ELF-1 (cell line): ENCODE results near the gene TBC1D1.
A peak's percentile ranks its signal among the peaks of the same experiment; 100 is the strongest.

Source experiments
- DNase-seq: peaks from one replicate; pipeline ENCODE4 v3.0.0-alpha.2; 2016; ENCODE audit warnings: low read depth, low spot score

Gene TBC1D1

GRCh38 chr4:38046727-38047489, 156.0 kb downstream of the TBC1D1 start:
- peak; percentile 70 for DNase-seq

- DNase-seq = no peak
Measured at GRCh38 chr4:38049545-38050170, 158.8 kb downstream of the TBC1D1 start.

GRCh38 chr4:38050560-38051350, 159.9 kb downstream of the TBC1D1 start:
- DNase-seq = peak; percentile 27

- no peak for DNase-seq
Measured at GRCh38 chr4:38055566-38055965, 164.7 kb downstream of the TBC1D1 start.

GRCh38 chr4:38056011-38056685, 165.3 kb downstream of the TBC1D1 start:
- DNase-seq = no peak

GRCh38 chr4:38058151-38058550, 167.3 kb downstream of the TBC1D1 start:
- no peak for DNase-seq

GRCh38 chr4:38060829-38061431, 170.0 kb downstream of the TBC1D1 start:
- DNase-seq = peak; percentile 47

GRCh38 chr4:38062088-38062775, 171.3 kb downstream of the TBC1D1 start:
- DNase-seq = peak; percentile 82

GRCh38 chr4:38062776-38063097, 171.9 kb downstream of the TBC1D1 start:
- no peak for DNase-seq

- DNase-seq = no peak
Measured at GRCh38 chr4:38065176-38065575, 174.3 kb downstream of the TBC1D1 start.

- no peak for DNase-seq
Measured at GRCh38 chr4:38065900-38066299, 175.0 kb downstream of the TBC1D1 start.

GRCh38 chr4:38067499-38067898, 176.6 kb downstream of the TBC1D1 start:
- DNase-seq = no peak

- DNase-seq = no peak
Measured at GRCh38 chr4:38068107-38068506, 177.2 kb downstream of the TBC1D1 start.

- DNase-seq = peak; percentile 70
Measured at GRCh38 chr4:38069271-38069760, 178.4 kb downstream of the TBC1D1 start.

- DNase-seq = no peak
Measured at GRCh38 chr4:38071801-38072431, 181.0 kb downstream of the TBC1D1 start.

- no peak for DNase-seq
Measured at GRCh38 chr4:38072578-38072977, 181.7 kb downstream of the TBC1D1 start.

GRCh38 chr4:38073596-38074234, 182.8 kb downstream of the TBC1D1 start:
- DNase-seq = no peak

GRCh38 chr4:38075370-38076152, 184.7 kb downstream of the TBC1D1 start:
- no peak for DNase-seq

- no peak for DNase-seq
Measured at GRCh38 chr4:38076153-38076669, 185.3 kb downstream of the TBC1D1 start.
